Measurements from ENCODE around the gene NOB1.

GRCh38 chr16:69762814-69763598 lies 8.3 kb upstream of the NOB1 start:
- no peak for TF ChIP-seq EZH2phosphoT487 (IDR thresholded peaks at IDR 0.05; ENCODE audit: borderline replicate concordance)
- TF ChIP-seq CTCF (conservative IDR thresholded peaks at IDR 0.05; ENCODE audit: low read length) = no peak
